Smooth muscle cell (in vitro differentiated cells): ENCODE results near the gene ALDH2. TPM values are rescaled to one million over a fixed set of nuclear protein-coding genes. Genes with fewer than 3 reads are reported as not detected.
A peak's percentile ranks its signal among the peaks of the same experiment; 100 is the strongest.

Experiments
- DNase-seq: peaks from one replicate; lab custom pipeline; 2025; ENCODE audit not compliant: unreplicated experiment; lab: John Stamatoyannopoulos, UW
- H2AFZ ChIP-seq: fragments of 200-600 bp; sonication (generic); 2 replicates; pipeline ENCODE4 v1.6.0; 2016; ENCODE audit warnings: antibody characterized with exemption, low read depth, mild to moderate bottlenecking
- H3F3A ChIP-seq: fragments of 200-600 bp; sonication (generic); 2 replicates; pipeline ENCODE4 v1.6.0; 2017; ENCODE audit warnings: antibody characterized with exemption, low read depth
- H3K27ac ChIP-seq: fragments of 200-600 bp; sonication (generic); 2 replicates; pipeline ENCODE4 v1.5.1; 2016; ENCODE audit warnings: low read depth, mild to moderate bottlenecking
- H3K27me3 ChIP-seq: fragments of 200-600 bp; sonication (generic); 2 replicates; pipeline ENCODE4 v1.6.1; 2016; ENCODE audit warnings: low read depth, mild to moderate bottlenecking
- H3K36me3 ChIP-seq: fragments of 200-600 bp; sonication (generic); 2 replicates; pipeline ENCODE4 v1.5.1; 2016; ENCODE audit warnings: low read depth
- H3K4me1 ChIP-seq: fragments of 200-600 bp; sonication (generic); 2 replicates; pipeline ENCODE4 v1.5.1; 2016; ENCODE audit warnings: low read depth
- H3K4me2 ChIP-seq: fragments of 200-600 bp; sonication (generic); 2 replicates; pipeline ENCODE4 v1.6.0; 2016; ENCODE audit warnings: mild to moderate bottlenecking
- H3K4me3 ChIP-seq: fragments of 200-600 bp; sonication (generic); 2 replicates; pipeline ENCODE4 v1.5.1; 2016; ENCODE audit warnings: mild to moderate bottlenecking
- H3K79me2 ChIP-seq: fragments of 200-600 bp; sonication (generic); 2 replicates; pipeline ENCODE4 v1.6.0; 2016; ENCODE audit warnings: low read depth, mild to moderate bottlenecking
- H3K9ac ChIP-seq: fragments of 200-600 bp; sonication (generic); 2 replicates; pipeline ENCODE4 v1.6.0; 2016; ENCODE audit warnings: low read depth
- H3K9me3 ChIP-seq: fragments of 200-600 bp; sonication (generic); replicated peaks from 2 replicates; pipeline ENCODE4 v1.5.1; 2016; ENCODE audit warnings: low read depth
- H4K20me1 ChIP-seq: fragments of 200-600 bp; sonication (generic); 2 replicates; pipeline ENCODE4 v1.6.0; 2016; ENCODE audit warnings: low read depth
- CTCF ChIP-seq: fragments of 200-600 bp; sonication (generic); IDR thresholded peaks from 2 replicates; pipeline ENCODE4 v1.5.1; 2017; ENCODE audit warnings: borderline replicate concordance, mild to moderate bottlenecking, antibody characterized with exemption; ENCODE audit not compliant: insufficient read depth, poor library complexity, severe bottlenecking
- WGBS: methylation state at CpG from one replicate; pipeline ENCODE4 v1.1.7; 2016; ENCODE audit warnings: low lambda C conversion rate; 5-methylcytosine and 5-hydroxymethylcytosine counted together
- polyA plus RNA-seq: library from polyadenylated mRNA; unstranded; fragments of >200 nt; fragmentation: Nextera tagmentation; extraction: Ambion mirVana; gene quantifications from 2 replicates; pipeline ENCODE4 v1.2.1, GENCODE V29; 2016
- total RNA-seq: library from RNA; depleted of rRNA; stranded (reverse); fragments of >200 nt; gene quantifications from 2 replicates; pipeline ENCODE4 v1.2.3, GENCODE V29; 2014

ALDH2 gene
- total and polyA plus RNA-seq, 2 experiments from 2014 or later, result 17.0 to 54.6 TPM

GRCh38 chr12:111741235-111741812, 25.4 kb upstream of the ALDH2 start:
- Histone ChIP-seq H3K79me2 (no peaks in the 10 kb centered on the region), H3K9ac (no peak overlapping the region), H3K27ac (peak overlapping the region; percentile 23), H4K20me1 (no peaks in the 10 kb centered on the region), H3K4me1 (no peaks in the 10 kb centered on the region), H3F3A (no peaks in the 10 kb centered on the region), H3K27me3 (no peaks in the 10 kb centered on the region), H3K36me3 (no peaks in the 10 kb centered on the region), H3K4me3 (no peak overlapping the region), H3K4me2 (no peak overlapping the region), H2AFZ (no peak overlapping the region), H3K9me3 (no peaks in the 10 kb centered on the region)
- TF ChIP-seq CTCF, result no peak
- no peak for DNase-seq
- WGBS, result 56% methylated on average over 4 of the region's 4 CpGs

GRCh38 chr12:111745211-111745610, 21.5 kb upstream of the ALDH2 start:
- no peak for DNase-seq
- TF ChIP-seq CTCF, result no peak
- WGBS, result 79% methylated on average over 4 of the region's 4 CpGs

GRCh38 chr12:111747333-111747732, 19.4 kb upstream of the ALDH2 start:
- Histone ChIP-seq H2AFZ (no peak overlapping the region), H3K79me2 (no peaks in the 10 kb centered on the region), H3K4me1 (no peaks in the 10 kb centered on the region), H3F3A (no peaks in the 10 kb centered on the region), H3K9ac (no peak overlapping the region), H3K36me3 (no peaks in the 10 kb centered on the region), H3K4me2 (no peak overlapping the region), H3K27ac (no peak overlapping the region), H3K9me3 (no peaks in the 10 kb centered on the region), H3K27me3 (no peaks in the 10 kb centered on the region), H3K4me3 (no peak overlapping the region), H4K20me1 (no peaks in the 10 kb centered on the region)
- TF ChIP-seq CTCF, result no peak
- DNase-seq, result no peak
- WGBS, result 96% methylated on average over 9 of the region's 9 CpGs

More at GRCh38 chr12:111745211-111745610, 21.5 kb upstream of the ALDH2 start:
- Histone ChIP-seq H3K4me2 (no peak overlapping the region), H3F3A (no peaks in the 10 kb centered on the region), H3K79me2 (no peaks in the 10 kb centered on the region), H3K27ac (no peak overlapping the region), H3K36me3 (no peaks in the 10 kb centered on the region), H3K27me3 (no peaks in the 10 kb centered on the region), H4K20me1 (no peaks in the 10 kb centered on the region), H3K4me3 (no peak overlapping the region), H3K9ac (no peak overlapping the region), H3K9me3 (no peaks in the 10 kb centered on the region), H2AFZ (no peak overlapping the region), H3K4me1 (no peaks in the 10 kb centered on the region)

GRCh38 chr12:111748151-111748672, 18.5 kb upstream of the ALDH2 start:
- no peak overlapping the region for H3K27ac ChIP-seq
- no peak overlapping the region for H3K9ac ChIP-seq
- no peak overlapping the region for H2AFZ ChIP-seq
- H4K20me1 ChIP-seq, result no peaks in the 10 kb centered on the region
- 84% methylated on average over 8 of the region's 8 CpGs for WGBS
- no peaks in the 10 kb centered on the region for H3K27me3 ChIP-seq
- no peaks in the 10 kb centered on the region for H3F3A ChIP-seq
- no peak overlapping the region for H3K4me2 ChIP-seq
- no peaks in the 10 kb centered on the region for H3K36me3 ChIP-seq
- H3K9me3 ChIP-seq, result no peaks in the 10 kb centered on the region
- H3K4me3 ChIP-seq, result no peak overlapping the region
- no peaks in the 10 kb centered on the region for H3K79me2 ChIP-seq
- H3K4me1 ChIP-seq, result no peaks in the 10 kb centered on the region
- TF ChIP-seq CTCF, result no peak
- no peak for DNase-seq
